Breast epithelium (tissue), 3 donors: ENCODE data around the gene NEIL3.

Experiments used
- CTCF ChIP-seq, 3 donors: fragments of 450-650 bp; IDR thresholded peaks; one replicate each; pipeline ENCODE4 v1.5.1; 2016 to 2017; ENCODE audit warnings: antibody characterized with exemption in 3 of 3, mild to moderate bottlenecking in 3 of 3, moderate library complexity in 3 of 3
- POLR2A ChIP-seq: fragments of 450-650 bp; IDR thresholded peaks from one replicate; pipeline ENCODE4 v1.6.1; 2016; ENCODE audit warnings: antibody characterized with exemption, mild to moderate bottlenecking, moderate library complexity

GRCh38 chr4:177404986-177405385 lies 95.3 kb downstream of the NEIL3 start:
- TF ChIP-seq POLR2A, result no peak
- TF ChIP-seq CTCF (IDR thresholded peaks at IDR 0.05), result no peak
